ENCODE data around the gene YAF2.

Gene YAF2

DNA sequence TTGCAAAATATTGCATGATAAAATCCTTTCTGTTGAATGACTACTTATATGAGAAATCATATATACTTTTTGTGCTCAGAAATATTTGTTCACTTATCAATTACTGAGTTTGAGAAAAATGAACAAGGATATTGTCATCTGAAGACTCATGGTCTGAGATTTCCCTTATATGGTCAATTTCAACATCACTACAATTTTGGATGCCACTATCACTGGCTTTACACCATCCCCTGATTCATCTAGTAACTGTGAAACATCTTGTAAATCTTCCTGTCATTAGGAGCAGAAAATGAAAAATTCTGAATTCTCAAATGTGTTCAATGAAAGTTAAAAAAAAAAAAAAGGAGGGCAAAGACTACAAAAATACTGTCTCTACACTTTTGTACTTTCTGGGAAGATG, 71.5 kb downstream of the YAF2 start:
- Mint-ChIP-seq H3K9me3 (no peaks in the 10 kb centered on the region), H3K36me3 (ENCODE audit: low read depth) (peaks cover 11% of the 10 kb centered on the region)

DNA sequence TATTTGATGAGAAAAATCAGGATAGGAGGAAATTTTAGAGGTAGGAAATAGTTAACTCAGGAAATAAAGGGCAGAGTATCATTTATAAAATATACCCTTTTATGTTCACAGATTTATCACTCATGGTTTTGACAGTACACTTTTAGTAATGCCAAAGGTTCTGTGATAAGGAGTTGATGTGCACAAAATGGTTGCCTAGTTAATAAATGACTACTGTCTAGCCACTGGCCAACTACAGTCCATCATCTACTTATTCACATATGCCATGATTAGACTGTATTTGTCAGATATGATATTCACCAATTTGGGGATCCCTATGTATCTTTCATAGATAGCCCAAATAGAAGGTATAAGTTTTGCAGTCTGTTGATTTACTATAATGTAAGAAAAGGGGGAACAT, 74.1 kb downstream of the YAF2 start:
- Mint-ChIP-seq H3K9me3 (no peaks in the 10 kb centered on the region), H3K27me3 (ENCODE audit: low read depth) (no peaks in the 10 kb centered on the region), H3K4me3 (no peak overlapping the region), H3K36me3 (ENCODE audit: low read depth) (peaks cover 11% of the 10 kb centered on the region), H3K4me1 (ENCODE audit: low read depth) (peaks cover 7% of the 10 kb centered on the region), H3K27ac (no peak overlapping the region)

More for the DNA sequence above, 71.5 kb downstream of the YAF2 start:
- H3K4me1 Mint-ChIP-seq (ENCODE audit: low read depth): peaks cover 6% of the 10 kb centered on the region
- H3K27me3 Mint-ChIP-seq (ENCODE audit: low read depth): no peaks in the 10 kb centered on the region
- no peak overlapping the region for H3K4me3 Mint-ChIP-seq
- no peak overlapping the region for H3K27ac Mint-ChIP-seq

DNA sequence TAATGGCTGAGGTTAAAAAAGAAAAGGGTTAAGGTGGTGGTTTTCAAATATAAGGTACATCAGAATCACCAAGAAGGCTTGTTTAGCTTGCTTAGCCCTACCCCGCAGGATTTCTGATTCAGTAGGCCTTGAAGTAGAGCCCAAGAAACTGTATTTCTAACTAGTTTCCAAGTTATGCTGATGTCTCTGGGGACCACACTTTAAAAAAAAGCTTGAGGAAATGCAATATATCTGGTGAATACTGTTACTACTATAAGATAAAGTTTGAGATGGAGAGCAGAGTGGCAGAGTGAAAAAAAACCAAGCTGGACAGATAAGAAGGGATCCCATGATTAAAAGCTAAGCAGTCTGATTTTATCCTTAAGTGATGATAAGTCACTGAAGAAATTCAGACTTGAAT, 75.1 kb downstream of the YAF2 start:
- Mint-ChIP-seq H3K9me3 (no peaks in the 10 kb centered on the region), H3K4me1 (ENCODE audit: low read depth) (peaks cover 7% of the 10 kb centered on the region), H3K27ac (no peak overlapping the region), H3K4me3 (no peak overlapping the region), H3K36me3 (ENCODE audit: low read depth) (peaks cover 10% of the 10 kb centered on the region), H3K27me3 (ENCODE audit: low read depth) (no peaks in the 10 kb centered on the region)

DNA sequence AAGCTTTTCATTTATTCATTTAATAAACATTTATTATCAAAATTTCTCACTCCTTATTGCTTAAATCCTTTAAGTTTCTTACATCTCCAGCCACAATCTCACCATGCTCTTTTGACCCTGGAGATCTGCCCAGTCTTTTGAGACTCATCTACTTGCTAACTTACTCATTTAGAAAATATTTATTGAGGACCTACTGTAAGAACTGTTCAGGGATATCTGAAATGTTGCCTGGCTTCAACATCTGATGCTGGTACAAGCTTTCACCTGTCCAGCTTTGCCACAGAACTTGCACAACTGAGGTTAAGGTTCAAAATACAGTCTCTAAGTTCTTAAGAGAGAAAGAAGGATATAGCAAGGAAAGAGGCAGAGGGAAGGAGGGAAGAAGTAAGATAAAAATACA, 75.9 kb downstream of the YAF2 start:
- Mint-ChIP-seq H3K4me1 (ENCODE audit: low read depth) (peaks cover 7% of the 10 kb centered on the region), H3K36me3 (ENCODE audit: low read depth) (peaks cover 10% of the 10 kb centered on the region), H3K27me3 (ENCODE audit: low read depth) (no peaks in the 10 kb centered on the region), H3K27ac (no peak overlapping the region), H3K9me3 (no peaks in the 10 kb centered on the region), H3K4me3 (no peak overlapping the region)

DNA sequence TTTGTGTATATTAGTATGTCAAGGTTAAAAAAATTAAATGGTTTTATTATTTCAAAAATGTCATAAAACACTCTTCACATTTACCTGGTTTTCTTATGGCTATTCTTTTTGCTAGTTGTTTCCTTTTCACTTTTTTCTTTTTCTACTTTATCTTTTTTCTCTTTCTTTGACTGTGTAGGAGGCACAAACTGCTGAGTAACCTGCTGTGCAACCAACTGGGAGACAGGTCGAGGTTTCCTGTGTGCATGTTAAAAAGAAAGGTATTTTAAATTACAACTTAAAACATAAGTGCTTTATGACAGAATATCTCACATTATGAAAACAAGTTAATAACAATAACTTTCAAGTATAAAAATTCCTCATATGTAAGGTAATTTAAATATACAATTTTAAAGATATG, 76.5 kb downstream of the YAF2 start:
- no peak overlapping the region for H3K4me3 Mint-ChIP-seq
- H3K27me3 Mint-ChIP-seq (ENCODE audit: low read depth): no peaks in the 10 kb centered on the region
- peaks cover 7% of the 10 kb centered on the region for H3K4me1 Mint-ChIP-seq (ENCODE audit: low read depth)
- peaks cover 10% of the 10 kb centered on the region for H3K36me3 Mint-ChIP-seq (ENCODE audit: low read depth)
- no peak overlapping the region for H3K27ac Mint-ChIP-seq
- H3K9me3 Mint-ChIP-seq: no peaks in the 10 kb centered on the region

DNA sequence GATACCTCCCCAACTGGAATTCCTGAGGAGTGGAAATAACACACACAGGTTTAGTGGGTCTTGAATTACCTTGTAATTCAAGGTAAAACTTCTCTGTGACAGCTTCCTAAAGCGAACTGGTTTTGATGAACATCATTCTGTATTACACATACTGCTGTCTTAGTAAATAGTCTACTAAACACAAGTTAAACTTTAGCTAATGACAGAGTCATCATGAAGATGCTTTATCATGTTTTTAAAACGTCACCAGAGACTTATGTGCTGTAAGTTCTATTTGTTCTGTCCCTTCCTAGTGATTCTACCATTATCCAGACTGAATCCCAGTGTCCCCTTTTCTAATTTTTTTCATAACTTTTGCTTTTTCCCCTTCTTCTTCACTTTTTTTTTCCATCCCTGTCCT, 81.8 kb downstream of the YAF2 start:
- H3K4me1 Mint-ChIP-seq (ENCODE audit: low read depth): no peaks in the 10 kb centered on the region
- H3K36me3 Mint-ChIP-seq (ENCODE audit: low read depth): peaks cover 4% of the 10 kb centered on the region
- no peak overlapping the region for H3K4me3 Mint-ChIP-seq
- H3K9me3 Mint-ChIP-seq: no peaks in the 10 kb centered on the region
- H3K27ac Mint-ChIP-seq: no peak overlapping the region
- peaks cover 7% of the 10 kb centered on the region for H3K27me3 Mint-ChIP-seq (ENCODE audit: low read depth)

DNA sequence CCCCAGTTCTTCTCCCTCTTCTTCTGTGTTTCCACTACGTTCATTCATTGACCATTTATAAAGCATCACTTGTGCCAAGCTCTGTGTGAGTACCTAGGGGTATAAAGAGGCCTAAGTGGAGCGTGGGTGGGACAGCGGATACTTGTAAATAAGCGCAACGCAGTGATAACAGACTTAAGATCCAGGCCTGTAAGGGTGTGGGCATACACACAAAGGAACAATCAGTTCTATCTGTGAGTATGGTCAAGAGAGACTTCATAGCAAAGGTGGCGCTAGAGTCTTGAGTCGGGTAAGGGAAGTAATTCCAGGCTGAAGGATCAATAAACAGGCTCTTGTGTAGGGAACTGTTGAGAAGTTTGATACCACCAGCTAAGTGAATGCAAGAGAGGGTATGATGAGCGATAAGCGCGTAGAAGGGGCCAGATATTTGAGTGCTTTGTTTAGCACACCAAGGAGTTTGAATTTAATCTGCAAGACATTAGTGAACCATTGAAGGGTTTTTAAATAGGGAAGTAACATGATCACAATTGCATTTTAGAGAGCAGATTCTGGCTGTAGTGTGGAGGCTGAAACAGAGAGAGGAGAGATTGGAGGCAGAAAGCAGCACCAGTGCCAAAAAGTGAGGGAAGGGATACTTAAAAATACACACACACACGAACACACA, 92.4 kb downstream of the YAF2 start:
- peak overlapping the region; percentile 82 for H3K4me3 Mint-ChIP-seq
- H3K27ac Mint-ChIP-seq: peak overlapping the region; percentile 73
- H3K9me3 Mint-ChIP-seq: no peaks in the 10 kb centered on the region
- H3K4me1 Mint-ChIP-seq (ENCODE audit: low read depth): peaks cover 24% of the 10 kb centered on the region
- H3K27me3 Mint-ChIP-seq (ENCODE audit: low read depth): peaks cover 15% of the 10 kb centered on the region
- H3K36me3 Mint-ChIP-seq (ENCODE audit: low read depth): peaks cover 3% of the 10 kb centered on the region

DNA sequence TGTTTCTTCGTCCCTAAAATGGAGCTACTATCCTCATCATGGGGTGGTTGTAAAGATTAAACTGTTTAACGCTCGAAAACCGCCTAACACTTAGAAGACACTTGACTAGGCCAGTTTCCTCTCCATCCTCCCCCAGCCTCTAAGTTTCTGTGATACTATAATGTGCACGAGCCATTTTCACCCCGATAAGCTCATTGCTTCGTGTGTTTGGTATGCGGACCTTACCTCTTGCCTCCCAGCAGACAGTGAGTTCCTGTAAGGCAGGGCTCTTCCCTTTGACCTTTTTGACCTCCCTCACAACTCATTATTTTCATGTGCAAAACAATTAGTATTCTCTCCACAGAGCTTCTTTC, 92.9 kb downstream of the YAF2 start:
- peaks cover 15% of the 10 kb centered on the region for H3K27me3 Mint-ChIP-seq (ENCODE audit: low read depth)
- H3K9me3 Mint-ChIP-seq: no peaks in the 10 kb centered on the region
- peaks cover 3% of the 10 kb centered on the region for H3K36me3 Mint-ChIP-seq (ENCODE audit: low read depth)
- peak overlapping the region; percentile 82 for H3K4me3 Mint-ChIP-seq
- H3K4me1 Mint-ChIP-seq (ENCODE audit: low read depth): peaks cover 27% of the 10 kb centered on the region
- H3K27ac Mint-ChIP-seq: peak overlapping the region; percentile 73

DNA sequence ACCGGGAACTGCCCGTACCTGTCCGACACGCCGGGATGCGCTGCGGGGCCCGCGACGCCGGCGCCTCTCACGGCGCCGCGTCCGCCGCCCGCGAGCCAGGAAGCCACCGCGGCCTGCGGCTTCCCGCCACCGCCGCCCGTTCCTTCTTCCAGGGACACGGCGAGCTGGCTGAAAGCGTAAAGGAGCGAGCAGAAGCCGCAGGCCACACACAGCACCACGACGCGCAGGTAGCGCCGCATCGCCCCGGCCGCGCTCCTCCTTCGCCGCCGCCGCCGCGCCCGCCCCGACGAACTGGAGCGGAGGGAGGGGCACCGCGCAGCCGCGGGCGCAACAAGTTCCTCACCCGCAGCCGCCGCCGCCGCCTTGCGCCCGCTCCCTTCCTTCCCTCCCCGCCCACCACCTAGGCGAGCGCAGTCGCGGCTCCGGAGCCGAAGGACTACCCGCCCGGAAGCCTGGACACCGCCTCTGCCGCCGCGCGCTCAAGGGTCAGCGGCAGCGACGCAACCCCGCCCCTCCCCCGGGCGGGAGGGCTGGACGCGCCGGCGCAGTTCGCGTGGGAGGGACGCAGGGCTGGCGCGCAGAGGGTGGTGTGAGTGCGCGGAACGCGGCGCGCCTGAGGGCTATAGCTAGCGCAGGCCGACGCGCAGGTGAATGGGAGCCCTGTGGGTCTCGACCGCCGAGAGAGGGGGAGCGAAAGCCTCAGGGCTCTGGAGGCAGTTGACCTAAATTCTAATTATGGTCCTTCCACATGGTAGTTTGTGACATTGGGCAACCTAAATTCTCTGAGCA, 93.4 kb downstream of the YAF2 start, which contains the start of gene GXYLT1:
GXYLT1 (minus strand) TSS at position 467 of the 789 bp plus-strand sequence; CDS start at position 239, 228 bp downstream.
- peak within 1 kb of the TSS; percentile 88 for H3K27ac Mint-ChIP-seq
- peak within 1 kb of the TSS; percentile 97 for H3K4me3 Mint-ChIP-seq
- peaks cover 15% of the 10 kb centered on the region for H3K27me3 Mint-ChIP-seq (ENCODE audit: low read depth)
- H3K4me1 Mint-ChIP-seq (ENCODE audit: low read depth): peaks cover 29% of the 10 kb centered on the region
- peaks cover 3% of the 10 kb centered on the region for H3K36me3 Mint-ChIP-seq (ENCODE audit: low read depth)
- no peaks in the 10 kb centered on the region for H3K9me3 Mint-ChIP-seq

DNA sequence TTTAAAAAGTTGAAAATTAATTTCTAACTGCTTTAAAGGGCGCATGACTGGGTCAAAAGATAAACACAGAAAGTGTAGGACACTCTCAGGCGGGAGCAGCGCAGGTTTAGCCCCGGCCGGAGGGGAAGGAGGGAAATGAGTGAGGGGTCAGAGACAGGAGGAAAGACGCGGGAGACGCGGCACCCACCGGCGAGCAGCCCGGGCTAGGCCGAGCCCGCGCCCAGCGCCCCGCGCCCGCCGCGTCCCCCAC, 94.0 kb downstream of the YAF2 start:
- Mint-ChIP-seq H3K9me3 (no peaks in the 10 kb centered on the region), H3K27me3 (ENCODE audit: low read depth) (peaks cover 15% of the 10 kb centered on the region), H3K4me3 (peak overlapping the region; percentile 97), H3K36me3 (ENCODE audit: low read depth) (peaks cover 3% of the 10 kb centered on the region), H3K27ac (peak overlapping the region; percentile 88), H3K4me1 (ENCODE audit: low read depth) (peaks cover 29% of the 10 kb centered on the region)

DNA sequence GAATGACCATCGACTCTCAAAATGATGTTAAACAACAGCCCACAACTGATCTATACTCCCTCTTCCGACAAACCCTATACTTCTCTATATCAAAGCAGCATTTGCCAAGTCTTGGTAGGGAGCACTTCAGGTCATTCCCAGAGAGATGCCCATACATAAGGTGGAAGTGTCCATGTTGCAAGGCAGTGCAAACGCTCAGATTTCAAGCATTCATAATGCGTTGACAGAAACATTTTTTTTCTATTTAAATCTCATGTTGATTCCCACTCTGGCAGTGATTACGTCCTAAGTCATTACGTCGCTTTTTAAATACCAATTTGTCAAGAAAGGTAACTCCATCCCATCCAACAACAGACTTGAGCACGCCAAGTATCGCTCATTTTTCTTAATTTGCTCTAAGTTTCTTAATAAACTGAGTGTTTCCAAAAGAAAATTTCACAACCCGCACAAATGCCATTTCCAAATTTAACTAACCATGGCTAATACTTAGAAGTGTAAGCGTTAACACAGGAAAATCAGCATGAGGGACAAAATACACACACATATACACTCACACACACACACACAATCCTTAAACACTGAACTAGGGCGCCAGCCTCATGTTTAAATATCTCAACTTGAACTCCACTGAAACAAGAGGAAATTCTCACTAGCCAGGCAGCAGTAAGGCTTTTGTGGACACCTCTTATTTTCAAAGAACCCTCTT, 94.4 kb downstream of the YAF2 start:
- peak overlapping the region; percentile 88 for H3K27ac Mint-ChIP-seq
- H3K9me3 Mint-ChIP-seq: no peaks in the 10 kb centered on the region
- peak overlapping the region; percentile 97 for H3K4me3 Mint-ChIP-seq
- peaks cover 3% of the 10 kb centered on the region for H3K36me3 Mint-ChIP-seq (ENCODE audit: low read depth)
- H3K27me3 Mint-ChIP-seq (ENCODE audit: low read depth): peaks cover 14% of the 10 kb centered on the region
- peaks cover 29% of the 10 kb centered on the region for H3K4me1 Mint-ChIP-seq (ENCODE audit: low read depth)

DNA sequence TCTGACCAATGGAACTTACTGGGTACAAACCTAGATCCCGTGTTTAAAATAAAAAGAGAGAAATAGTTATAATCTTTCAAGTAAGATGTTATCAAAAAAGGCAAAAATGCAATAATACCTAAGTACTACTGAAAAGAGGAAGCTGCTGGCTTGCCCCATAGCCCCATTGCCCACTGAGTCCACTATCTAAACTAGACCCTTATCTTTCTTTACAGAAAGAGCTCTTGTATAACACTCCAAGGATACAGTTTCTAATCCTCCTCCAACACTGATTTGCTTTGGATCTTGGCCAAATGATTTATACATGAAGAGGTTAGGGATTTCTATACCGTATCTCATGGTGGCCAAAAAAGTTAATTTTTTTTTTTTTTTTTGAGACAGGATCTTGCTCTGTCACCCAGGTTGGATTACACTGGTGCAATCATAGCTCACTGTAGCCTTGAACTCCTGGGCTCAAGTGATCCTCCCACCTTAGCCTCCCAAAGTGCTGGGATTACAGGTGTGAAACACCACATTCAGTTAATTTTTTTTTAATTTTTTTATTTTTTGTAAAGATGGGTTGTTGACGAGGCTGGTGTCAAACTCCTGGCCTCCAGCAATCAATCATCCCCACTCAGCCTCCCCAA, 96.0 kb downstream of the YAF2 start:
- H3K4me3 Mint-ChIP-seq: no peak overlapping the region

DNA sequence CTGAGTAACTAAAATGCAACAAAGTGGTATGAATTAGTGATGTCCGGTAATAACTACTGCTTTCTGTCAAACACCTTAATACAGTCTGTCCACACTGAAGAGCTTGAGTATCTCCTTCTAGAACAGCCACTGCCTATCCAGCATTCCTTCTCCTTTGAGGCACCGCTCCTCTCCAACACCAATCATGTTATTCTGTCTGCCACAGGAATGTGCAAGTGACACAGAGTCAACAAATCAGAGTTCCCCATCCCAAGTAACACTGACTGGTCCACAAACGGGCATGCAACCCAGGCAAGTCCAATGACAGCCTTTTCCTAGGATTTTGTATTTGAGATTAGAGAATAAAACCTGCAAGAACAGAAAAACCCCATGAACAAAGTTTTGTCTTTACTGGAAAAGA, 97.1 kb downstream of the YAF2 start:
- Mint-ChIP-seq H3K27me3 (ENCODE audit: low read depth) (peaks cover 10% of the 10 kb centered on the region), H3K27ac (no peak overlapping the region), H3K9me3 (no peaks in the 10 kb centered on the region), H3K36me3 (ENCODE audit: low read depth) (peaks cover 3% of the 10 kb centered on the region), H3K4me1 (ENCODE audit: low read depth) (peaks cover 28% of the 10 kb centered on the region), H3K4me3 (no peak overlapping the region)

More for the DNA sequence above, 96.0 kb downstream of the YAF2 start:
- peaks cover 29% of the 10 kb centered on the region for H3K4me1 Mint-ChIP-seq (ENCODE audit: low read depth)
- H3K27me3 Mint-ChIP-seq (ENCODE audit: low read depth): peaks cover 10% of the 10 kb centered on the region
- no peak overlapping the region for H3K27ac Mint-ChIP-seq
- peaks cover 3% of the 10 kb centered on the region for H3K36me3 Mint-ChIP-seq (ENCODE audit: low read depth)
- H3K9me3 Mint-ChIP-seq: no peaks in the 10 kb centered on the region

DNA sequence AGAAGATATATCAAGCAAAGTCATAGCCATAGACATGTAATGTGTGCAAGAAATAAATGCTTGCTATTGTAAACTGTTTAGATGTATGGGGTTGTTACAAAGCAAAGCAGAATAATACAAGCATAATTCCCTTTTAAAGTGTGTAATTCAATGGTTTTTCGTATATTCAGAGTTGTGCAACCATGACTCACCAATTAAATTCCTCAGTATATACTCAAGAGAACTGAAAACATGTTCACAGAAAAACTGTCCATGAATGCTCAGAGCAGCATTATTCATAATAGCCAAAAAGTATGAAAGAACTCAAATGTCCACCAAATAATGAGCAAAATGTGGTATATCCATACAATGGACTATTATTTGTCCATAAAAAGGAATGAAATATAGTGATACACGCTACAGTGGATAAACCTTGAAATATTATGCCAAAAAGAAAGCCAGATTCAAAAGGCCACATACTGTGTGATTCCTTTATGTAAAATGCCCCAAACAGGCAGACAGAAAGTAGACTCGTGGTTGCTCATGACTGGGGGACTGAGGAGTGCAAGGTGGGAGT, 102.7 kb downstream of the YAF2 start:
- no peak overlapping the region for H3K27ac Mint-ChIP-seq
- peaks cover 2% of the 10 kb centered on the region for H3K36me3 Mint-ChIP-seq (ENCODE audit: low read depth)
- no peaks in the 10 kb centered on the region for H3K9me3 Mint-ChIP-seq
- peaks cover 4% of the 10 kb centered on the region for H3K4me1 Mint-ChIP-seq (ENCODE audit: low read depth)
- no peaks in the 10 kb centered on the region for H3K27me3 Mint-ChIP-seq (ENCODE audit: low read depth)
- no peak overlapping the region for H3K4me3 Mint-ChIP-seq
